Measurements from ENCODE around the gene SPIRE2.
"Not testable (repeated sequence)": the region's sequence is repeated elsewhere in the genome, so short reads cannot be mapped to it uniquely, and the experiment has no call there.

Gene SPIRE2

DNA sequence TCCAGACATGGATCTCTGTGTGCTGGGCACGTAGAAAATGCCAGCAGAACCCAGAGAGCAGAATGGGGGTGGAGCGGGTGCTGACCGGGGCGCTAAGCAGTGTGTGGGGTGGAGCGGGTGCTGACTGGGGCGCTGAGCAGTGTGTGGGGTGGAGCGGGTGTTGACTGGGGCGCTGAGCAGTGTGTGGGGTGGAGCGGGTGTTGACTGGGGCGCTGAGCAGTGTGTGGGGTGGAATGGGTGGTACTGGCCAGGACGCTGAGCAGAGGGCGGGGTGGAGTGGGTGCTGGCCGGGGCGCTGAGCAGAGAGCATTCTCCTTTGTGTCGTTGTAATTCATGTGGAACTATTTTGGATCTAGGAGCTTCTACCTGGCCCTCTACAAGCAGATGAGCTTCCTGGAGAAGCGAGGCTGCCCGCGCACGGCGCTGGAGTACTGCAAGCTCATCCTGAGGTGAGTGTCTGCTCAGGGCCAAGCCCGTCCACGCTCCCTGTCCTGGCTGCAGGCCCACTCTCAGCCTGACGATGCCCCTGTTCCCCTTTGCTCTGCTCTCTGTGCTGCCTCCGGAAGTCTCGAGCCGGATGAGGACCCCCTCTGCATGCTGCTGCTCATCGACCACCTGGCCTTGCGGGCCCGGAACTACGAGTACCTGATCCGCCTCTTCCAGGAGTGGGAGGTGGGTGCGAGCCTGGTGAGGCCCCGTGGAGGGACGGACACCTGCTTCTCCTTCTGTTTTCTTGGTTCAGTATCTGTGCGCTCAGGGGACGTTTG, 70.1 kb downstream of the SPIRE2 start:
- DNase-seq (ENCODE audit: low spot score): no peak

DNA sequence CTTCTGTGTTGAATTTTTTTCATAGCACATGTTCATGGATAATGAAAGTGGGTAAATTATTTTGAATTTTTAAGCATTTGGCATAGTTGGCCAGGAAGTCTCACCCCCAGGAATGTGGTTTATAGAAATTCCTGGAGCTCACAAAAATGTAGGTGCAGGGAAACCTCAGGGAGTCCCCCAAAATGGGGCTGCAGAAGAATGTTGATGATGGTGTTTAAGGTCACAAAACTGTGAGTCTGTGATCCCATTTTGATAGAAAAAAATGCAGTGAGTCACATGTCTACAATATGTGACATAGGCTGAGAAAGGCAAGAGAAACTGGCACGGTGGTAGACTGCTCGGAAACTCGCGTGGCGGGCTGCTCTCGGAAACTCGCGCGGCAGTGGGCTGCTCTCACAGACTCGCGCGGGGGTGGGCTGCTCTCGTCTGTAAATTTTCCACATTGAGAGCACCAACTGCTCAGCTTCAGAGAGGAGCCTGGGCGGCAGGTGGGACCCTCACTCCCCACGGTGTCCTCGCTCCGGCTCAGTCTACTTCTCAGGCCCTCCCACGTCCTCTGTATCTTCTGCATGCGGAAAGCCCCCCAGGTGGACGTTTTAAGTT, 71.7 kb downstream of the SPIRE2 start:
- no peak for DNase-seq (ENCODE audit: low spot score)

DNA sequence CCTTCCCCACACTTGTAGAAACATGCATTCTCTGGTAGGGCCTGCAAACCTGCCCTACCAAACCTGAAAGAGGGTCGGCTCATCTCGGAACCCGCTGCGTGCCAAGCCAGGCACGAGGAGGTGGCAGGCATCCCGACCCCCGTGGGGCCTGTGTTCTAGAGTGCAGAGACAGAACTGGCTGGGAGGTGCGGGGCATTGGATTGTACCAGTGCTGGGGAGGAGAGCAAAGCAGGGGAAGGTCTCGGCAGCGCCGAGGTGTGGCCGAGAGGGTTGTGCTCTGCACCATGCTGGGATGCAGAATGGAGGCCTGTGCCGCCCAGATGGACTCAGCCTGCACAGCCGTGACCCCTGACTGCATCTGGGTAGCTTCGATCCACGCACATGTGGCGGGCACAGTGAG, 72.6 kb downstream of the SPIRE2 start:
- DNase-seq (ENCODE audit: low spot score): no peak

DNA sequence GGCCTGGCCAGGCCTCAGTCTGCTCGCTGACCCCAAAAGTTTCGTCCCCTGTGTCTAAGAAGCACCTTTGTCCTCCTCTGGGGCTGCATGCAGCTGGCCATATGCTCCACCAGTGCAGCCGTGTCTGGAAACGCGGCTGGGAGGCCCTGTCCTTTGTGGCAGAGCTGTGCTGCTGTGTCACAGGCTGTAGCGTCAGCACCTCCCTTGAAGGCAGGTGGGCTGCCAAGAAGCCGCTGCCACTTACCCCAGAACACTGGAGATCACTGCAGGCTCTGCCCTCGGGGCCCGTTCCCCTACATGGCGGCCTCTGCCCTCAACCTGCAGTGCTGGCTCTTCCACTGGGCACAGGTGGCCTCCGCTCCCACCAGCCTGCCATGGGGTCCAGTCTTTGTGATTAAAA, 74.7 kb downstream of the SPIRE2 start:
- DNase-seq (ENCODE audit: low spot score): no peak

DNA sequence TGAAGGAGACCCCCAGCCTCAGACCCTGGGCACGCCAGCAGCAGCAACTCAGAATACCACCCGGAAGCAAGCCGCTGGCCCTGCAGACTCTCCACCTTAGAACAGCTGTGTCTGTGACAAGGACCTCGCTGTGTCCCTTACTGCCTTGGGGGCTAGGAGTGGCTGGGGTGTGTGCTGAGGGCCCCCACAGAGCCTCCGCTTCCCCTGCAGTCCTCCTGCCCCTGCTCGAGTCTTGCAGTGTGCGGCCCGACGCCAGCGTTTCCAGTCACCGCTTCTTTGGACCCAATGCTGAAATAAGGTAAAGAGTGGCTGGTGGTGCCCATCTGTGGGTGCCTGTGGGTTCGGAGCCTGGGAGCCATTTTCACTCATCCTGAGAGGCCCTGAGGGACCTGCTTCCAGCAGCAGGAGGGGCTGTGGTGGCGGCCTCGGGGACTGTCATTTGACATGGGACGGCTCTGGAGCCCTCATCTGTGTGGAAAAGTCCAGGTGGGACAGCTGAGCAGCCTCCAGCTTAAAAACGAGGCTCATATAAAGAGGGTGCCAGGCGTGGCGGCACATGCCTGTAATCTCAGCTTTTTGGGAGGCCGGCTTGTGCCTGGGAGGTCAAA, 75.7 kb downstream of the SPIRE2 start:
- DNase-seq (ENCODE audit: low spot score): no peak

DNA sequence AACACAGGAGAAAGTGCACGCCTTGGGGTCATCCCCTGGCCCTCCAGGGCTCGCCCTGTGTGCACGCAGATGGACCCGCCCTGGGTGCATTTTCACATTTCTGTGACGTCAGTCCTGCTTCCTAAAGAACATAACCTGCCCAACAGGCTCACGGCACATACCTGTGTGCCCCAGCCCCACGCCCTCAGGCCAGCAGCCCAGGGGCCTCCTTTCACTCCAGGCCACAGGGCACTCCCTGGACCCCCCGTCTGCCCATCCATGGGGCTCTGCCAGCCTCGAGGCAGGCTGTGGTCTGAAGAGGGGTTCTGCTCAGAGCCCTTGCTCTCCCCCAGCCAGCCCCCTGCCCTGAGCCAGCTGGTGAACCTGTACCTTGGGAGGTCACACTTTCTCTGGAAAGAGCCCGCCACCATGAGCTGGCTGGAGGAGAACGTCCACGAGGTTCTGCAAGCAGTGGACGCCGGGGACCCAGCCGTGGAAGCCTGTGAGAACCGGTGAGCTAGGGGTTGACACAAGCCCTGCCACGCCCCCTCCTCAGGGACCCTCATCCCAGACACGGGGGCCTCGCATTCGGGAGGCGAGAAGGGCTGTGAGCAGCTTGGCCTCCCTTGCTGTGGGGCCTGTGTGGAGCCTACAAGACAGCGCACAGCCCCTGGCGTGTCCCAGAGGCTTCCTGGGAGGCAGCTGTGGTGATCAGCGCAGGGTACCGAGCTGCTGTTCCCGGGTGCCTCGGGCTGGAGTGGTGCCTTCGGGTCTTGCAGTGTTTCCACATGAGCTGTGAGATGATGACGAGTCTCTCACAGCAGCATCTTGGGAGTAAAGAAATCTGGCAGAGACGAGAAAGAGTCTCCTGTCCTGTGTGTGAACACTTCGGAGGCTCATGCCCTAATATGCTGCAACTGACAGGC, 76.6 kb downstream of the SPIRE2 start:
- no peak for DNase-seq (ENCODE audit: low spot score)

DNA sequence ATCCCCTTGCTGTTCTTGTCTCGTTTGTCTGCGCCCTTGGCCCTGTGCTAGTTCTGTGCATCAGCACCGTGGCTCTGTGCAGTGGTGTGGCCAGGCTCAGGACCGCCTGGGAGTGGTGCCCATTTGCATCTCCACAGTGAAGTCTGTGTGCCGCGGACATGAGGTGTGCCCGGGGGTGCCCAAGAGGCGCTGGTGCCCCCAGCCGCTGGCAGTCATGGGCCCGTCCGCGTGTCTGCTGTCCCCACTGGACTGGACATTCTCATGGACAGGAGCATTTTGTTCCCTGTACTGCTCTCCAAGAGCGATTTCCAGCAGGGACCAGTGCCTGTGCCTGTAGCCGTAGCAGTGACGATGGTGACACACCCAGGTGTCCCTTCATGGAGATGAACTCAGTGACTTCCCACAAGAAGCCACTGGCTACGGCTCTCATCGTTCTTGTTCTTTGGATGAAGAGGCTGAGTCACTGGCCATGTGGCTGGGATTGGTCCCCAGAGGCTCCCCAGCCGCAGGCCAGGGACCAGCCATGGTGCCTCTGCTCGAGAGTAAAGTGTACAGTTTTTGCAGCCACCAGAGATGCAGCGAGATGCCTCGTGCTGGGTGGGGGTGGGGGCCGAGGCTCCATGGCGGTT, 77.3 kb downstream of the SPIRE2 start:
- DNase-seq (ENCODE audit: low spot score): no peak

DNA sequence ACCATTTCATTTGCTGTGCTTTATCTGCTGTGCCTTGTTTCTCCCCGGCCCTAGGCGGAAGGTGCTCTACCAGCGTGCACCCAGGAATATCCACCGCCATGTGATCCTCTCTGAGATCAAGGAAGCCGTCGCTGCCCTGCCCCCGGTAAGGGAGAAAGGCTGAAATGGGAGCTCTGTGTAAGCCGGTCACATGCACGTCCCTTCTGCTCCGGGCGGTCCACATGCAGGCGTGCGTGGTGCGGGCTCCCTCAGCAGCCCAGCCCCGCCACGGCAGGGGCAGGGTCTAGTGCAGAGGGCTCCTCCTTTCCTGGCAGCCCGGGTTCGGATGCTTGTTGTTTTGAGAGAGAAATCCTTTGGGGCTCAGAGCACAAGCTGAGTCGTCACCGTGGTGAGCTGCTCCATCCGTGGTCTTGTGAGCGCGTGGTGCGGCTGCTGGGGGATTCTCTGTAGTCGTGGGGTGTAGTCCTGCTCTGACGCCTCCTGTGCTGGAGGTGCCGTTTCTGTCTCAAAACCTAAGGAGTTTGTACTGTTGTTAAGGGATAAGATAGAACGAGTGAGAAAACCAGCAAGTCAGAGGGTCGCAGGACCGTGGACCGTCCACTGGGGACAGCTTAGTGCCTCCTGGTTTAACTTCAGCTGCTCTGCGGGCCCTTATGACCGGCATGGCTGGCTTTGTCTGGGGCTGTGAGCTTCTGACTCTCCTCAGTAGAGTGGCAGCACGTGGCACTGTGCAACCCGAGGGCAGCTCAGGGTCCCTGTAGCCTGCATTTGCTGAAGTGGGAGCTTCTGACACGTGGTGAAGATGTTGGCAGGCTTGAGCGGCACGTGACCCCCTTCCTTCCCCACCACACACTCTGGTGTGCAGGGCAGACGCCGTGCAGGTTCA, 78.1 kb downstream of the SPIRE2 start:
- DNase-seq (ENCODE audit: low spot score): peak; percentile 32

DNA sequence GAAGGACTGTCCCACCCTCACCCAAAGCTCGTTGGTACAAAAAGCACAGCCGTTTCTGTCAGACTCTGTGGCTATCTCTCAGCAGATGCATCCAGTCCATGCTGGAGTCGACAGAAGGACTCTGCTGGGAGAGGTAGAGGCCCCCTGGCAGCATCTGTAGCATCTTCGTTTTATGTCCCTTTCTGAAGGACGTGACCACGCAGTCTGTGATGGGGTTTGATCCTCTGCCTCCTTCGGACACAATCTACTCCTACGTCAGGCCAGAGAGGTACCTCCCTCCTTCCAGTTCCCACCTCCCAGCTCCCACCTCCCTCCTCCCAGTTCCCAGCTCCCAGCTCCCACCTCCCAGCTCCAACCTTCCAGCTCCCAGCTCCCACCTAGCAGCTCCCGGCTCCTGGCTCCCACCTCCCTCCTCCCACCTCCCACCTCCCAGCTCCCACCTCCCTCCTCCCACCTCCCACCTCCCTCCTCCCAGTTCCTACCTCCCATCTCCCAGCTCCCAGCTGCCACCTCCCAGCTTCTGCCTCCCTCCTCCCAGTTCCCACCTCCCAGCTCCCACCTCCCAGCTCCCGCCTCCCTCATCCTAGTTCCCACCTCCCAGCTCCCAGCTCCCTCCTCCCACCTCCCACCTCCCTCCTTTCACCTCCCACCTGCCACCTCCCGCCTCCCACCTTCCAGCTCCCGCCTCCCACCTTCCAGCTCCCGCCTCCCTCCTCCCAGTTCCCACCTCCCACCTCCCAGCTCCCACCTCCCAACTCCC, 79.0 kb downstream of the SPIRE2 start:
- DNase-seq (ENCODE audit: low spot score): no peak

DNA sequence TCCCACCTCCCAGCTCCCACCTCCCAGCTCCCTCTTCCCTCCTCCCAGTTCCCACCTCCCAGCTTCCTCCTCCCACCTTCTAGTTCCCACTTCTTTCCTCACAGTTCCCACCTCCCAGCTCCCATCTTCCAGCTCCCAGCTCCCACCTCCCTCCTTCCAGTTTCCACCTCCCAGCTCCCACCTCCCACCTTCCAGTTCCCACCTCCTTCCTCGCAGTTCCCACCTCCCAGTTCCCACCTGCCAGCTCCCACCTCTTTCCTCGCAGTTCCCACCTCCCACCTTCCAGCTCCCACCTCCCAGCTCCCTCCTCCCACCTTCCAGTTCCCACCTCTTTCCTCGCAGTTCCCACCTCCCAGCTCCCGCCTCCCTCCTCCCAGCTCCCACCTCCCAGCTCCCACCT, 80.0 kb downstream of the SPIRE2 start:
- no peak for DNase-seq (ENCODE audit: low spot score)

DNA sequence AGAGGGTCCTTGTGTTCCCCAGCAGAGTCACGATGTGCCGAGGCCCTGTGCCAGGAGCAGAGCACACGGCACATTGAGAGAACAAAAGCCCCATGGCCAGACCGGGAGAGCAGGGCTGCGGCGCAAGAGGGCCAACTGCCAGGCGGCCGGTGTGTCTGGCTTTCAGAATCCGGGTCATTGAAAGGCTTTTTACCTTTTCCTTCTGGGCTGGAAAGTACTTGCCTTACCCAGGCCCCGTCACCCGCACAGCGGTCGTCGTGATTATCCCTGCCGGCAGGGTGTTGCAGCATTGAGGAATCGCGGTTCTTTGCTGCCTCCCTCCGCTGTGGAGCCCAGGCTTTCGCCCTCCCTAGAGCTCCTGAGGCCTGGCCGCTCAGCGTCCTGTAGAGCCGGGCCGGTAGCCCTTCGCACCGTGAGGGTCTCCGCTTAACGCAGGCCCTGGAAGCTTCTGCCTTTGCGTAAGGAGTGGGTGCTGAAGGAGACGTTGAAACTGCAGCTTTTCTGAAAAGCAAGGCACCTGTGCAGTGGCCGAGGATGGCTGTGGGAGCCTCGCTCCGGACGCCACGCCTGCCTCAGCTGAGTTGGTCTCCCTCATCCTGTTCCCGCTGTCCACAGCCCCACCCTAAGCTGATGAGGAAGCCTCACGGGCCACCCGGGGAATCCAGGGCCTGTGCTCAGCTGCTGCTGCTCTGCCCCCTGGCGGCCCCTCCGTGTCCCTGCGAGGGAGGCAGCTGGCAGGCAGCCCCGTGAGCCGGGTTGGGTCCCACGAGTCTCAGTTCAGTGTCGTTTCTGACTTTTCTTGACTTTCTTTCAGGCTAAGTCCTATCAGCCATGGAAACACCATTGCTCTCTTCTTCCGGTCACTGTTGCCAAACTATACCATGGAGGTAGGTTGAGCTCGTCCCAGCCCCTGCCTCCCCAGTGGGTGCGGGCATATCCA, 81.8 kb downstream of the SPIRE2 start:
- DNase-seq (ENCODE audit: low spot score): peak; percentile 54

DNA sequence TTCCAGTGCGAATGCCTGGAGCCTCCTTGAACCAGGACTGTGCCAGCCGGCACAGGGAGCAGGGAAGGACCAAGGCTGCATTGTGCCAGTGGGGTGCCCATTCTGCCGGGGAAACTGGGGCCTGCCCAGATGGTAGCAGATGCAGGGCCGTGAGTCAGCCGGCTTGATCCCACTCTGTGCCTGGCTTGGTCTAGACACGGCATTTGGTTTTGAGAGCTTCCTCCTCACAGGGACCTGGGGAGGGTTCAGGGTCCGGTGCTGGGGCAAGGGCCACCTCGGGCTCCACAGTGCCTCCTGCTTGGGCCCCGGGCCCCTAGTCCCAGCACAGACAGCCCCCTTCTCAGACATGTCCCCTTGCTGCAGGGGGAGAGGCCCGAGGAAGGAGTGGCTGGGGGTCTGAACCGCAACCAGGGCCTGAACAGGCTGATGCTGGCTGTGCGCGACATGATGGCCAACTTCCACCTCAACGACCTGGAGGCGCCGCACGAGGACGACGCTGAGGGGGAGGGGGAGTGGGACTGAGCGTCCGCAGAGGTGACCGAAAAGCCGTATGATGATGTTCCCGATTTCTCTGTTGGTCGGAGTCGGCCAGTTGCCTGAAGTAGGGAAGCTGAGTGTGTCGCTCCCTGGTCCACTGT, 82.6 kb downstream of the SPIRE2 start:
- no peak for DNase-seq (ENCODE audit: low spot score)

DNA sequence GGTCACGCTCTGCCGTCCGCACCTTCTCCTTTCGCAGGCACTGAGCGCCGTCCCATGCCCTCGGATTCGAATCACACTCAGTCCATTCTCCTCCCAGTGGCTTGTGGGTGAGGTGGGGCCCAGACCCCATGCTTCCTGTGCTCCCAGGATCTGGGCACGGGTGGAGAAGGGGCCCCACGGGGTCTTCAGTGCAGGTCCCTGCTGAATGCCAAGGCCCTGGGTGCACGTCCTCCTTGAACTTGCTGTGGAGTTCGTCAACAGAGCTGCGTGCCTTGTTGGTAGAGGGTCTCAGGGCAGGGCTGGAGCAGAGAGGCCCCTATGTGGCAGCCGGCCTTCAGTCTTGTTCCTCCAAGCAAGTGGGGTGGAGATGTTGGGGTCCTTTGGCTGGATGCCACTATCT, 83.1 kb downstream of the SPIRE2 start:
- DNase-seq (ENCODE audit: low spot score): no peak

DNA sequence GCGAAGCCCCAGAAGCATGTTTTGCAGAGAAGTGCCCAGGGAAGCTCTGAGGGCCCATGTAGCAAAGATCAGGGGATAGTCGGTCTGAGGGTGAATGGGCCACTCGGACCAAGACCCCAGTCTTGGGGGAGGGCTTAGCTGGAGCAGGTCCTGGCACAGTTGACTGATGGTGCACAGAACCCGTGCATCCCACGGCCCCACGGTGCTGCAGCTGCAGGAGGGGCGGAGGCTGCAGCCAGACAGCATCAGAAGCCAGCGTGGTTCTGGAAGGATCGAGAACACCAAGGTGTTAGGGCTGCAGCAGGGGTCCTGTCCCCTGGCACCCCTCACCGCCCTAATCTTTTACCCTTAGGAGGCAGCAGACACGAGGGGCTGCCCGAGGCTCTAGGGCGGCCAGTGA, 83.9 kb downstream of the SPIRE2 start:
- no peak for DNase-seq (ENCODE audit: low spot score)

DNA sequence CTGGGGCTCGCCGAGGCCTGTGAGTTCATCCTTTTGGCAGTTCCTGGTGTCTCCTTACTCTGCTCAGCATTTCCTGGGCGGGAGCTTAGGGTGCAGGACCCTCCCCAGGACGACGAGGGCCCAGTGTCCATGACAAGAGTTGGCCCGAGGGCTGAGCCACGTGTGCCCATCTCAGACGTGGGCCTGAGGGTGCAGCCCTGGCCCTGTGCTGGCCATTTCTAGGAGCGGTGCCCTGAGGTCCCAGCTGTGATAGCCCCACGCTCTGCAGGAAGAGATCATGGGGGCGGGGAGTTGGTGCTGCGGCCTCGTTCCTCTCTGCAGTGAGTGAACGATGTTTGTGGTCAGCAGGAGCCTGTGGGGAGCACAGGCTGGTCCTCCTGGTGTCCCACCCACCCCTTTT, 84.4 kb downstream of the SPIRE2 start:
- DNase-seq (ENCODE audit: low spot score): no peak

DNA sequence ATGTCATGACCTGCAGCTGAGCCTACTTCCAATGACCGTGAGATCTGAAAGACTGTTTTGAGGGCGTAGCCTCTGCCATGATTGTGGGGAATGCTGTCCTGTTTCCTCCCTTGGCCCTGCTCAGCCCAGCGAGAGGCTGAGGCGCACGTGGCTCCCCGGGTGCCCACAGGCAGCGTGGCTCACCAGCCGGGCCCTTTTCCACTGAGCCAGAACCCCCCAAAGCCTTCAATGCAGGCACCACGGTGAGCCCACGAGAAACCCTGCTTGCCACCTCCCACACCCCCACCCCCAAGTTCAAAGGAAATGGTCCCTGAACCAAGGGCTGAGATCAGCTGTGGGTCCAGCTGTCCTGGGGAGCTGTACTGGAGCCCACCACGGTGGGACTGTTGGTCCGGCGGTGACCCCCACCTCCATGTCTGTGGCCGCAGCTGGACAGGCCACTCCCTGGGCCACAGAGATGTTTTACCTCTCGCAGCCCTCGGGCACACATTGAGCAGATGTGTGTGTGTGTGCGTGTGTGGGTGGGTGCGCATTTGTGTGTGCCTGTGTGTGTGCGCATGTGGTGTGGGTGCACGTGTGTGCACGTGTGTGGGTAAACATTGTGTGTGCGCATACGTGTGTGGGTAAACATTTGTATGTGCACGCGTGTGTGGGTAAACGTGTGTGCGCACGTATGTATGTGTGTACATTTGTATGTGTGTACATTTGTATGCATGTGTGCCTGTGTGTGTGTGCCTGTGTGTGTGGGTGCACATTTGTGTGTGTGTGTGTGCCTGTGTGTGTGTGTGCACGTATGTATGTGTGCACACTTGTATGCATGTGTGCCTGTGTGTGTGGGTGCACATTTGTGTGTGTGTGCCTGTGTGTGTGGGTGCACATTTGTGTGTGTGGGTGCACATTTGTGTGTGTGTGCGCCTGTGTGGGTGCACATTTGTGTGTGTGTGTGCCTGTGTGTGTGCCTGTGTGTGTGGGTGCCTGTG, 85.4 kb downstream of the SPIRE2 start:
- DNase-seq (ENCODE audit: low spot score): no peak

DNA sequence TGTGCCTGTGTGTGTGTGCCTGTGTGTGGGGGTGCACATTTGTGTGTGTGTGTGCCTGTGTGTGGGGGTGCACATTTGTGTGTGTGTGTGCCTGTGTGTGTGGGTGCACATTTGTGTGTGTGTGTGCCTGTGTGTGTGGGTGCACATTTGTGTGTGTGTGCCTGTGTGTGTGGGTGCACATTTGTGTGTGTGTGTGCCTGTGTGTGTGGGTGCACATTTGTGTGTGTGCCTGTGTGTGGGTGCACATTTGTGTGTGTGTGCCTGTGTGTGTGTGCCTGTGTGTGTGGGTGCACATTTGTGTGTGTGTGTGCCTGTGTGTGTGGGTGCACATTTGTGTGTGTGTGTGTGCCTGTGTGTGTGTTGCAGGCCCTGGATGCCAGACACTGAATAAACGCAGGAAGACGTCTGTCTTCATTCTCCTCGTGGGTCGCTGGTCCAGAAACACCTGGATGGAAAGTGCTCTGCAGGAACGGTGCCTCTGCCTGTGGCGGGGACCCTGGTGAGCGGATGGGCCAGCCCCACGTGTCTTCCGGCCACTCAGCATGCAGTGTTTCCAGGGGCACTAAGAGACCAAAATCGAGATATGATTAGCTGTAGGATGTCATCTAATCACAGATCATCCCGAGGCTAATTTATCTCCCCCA, 86.5 kb downstream of the SPIRE2 start:
- DNase-seq (ENCODE audit: low spot score): not testable (repeated sequence)

Measured in RKO (cell line).